ENCODE results near the gene TMCO6.
A peak's percentile ranks its signal among the peaks of the same experiment; 100 is the strongest.

Gene TMCO6

GRCh38 chr5:140690376-140690932, 51.2 kb downstream of the TMCO6 start:
- TF ChIP-seq EZH2phosphoT487 (IDR thresholded peaks at IDR 0.05; ENCODE audit: borderline replicate concordance, low read length) (no peak), CTCF (IDR thresholded peaks at IDR 0.05; ENCODE audit: low read depth, low read length, poor library complexity, severe bottlenecking) (no peak)
- H4K20me1 ChIP-seq (ENCODE audit: control insufficient read depth, insufficient read depth, low read depth, low read length), result no peaks in the 10 kb centered on the region
- no peaks in the 10 kb centered on the region for H3K9me2 ChIP-seq (replicated peaks; ENCODE audit: control insufficient read depth, low read length)
- H3F3A ChIP-seq (ENCODE audit: control insufficient read depth, insufficient read depth), result no peaks in the 10 kb centered on the region
- peaks cover 66% of the 10 kb centered on the region for H3K79me2 ChIP-seq (ENCODE audit: control insufficient read depth, low read length)
- H3K27me3 ChIP-seq (ENCODE audit: control insufficient read depth, low read length), result no peaks in the 10 kb centered on the region
- peak overlapping the region; percentile 36; the same call in 1 of the 2 replicates for H3K27ac ChIP-seq (ENCODE audit: low read depth, low read length)
- peaks cover 17% of the 10 kb centered on the region for H3K4me1 ChIP-seq (ENCODE audit: control insufficient read depth, low read length)
- peak overlapping the region; percentile 92 for H3K4me3 ChIP-seq (ENCODE audit: low read length)
- H3K36me3 ChIP-seq (ENCODE audit: control insufficient read depth, low read length), result peaks cover 52% of the 10 kb centered on the region
- H3K4me2 ChIP-seq (ENCODE audit: low read length), result peak overlapping the region; percentile 85
- H3K9me3 ChIP-seq (ENCODE audit: control insufficient read depth, insufficient read depth, low read length), result no peaks in the 10 kb centered on the region

- Histone ChIP-seq H3F3A (ENCODE audit: control insufficient read depth, insufficient read depth) (no peaks in the 10 kb centered on the region), H3K27ac (ENCODE audit: low read depth, low read length) (peak within 1 kb of the TSS; percentile 36), H3K27me3 (ENCODE audit: control insufficient read depth, low read length) (no peaks in the 10 kb centered on the region), H3K4me2 (ENCODE audit: low read length) (peak within 1 kb of the TSS; percentile 85), H3K36me3 (ENCODE audit: control insufficient read depth, low read length) (peaks cover 59% of the 10 kb centered on the region), H3K9me3 (ENCODE audit: control insufficient read depth, insufficient read depth, low read length) (no peaks in the 10 kb centered on the region), H4K20me1 (ENCODE audit: control insufficient read depth, insufficient read depth, low read depth, low read length) (no peaks in the 10 kb centered on the region), H3K4me3 (ENCODE audit: low read length) (peak within 1 kb of the TSS; percentile 92), H3K9me2 (replicated peaks; ENCODE audit: control insufficient read depth, low read length) (no peaks in the 10 kb centered on the region), H3K4me1 (ENCODE audit: control insufficient read depth, low read length) (peaks cover 17% of the 10 kb centered on the region), H3K79me2 (ENCODE audit: control insufficient read depth, low read length) (peaks cover 66% of the 10 kb centered on the region)
- TF ChIP-seq CTCF (IDR thresholded peaks at IDR 0.05; ENCODE audit: low read depth, low read length, poor library complexity, severe bottlenecking) (no peak), EZH2phosphoT487 (IDR thresholded peaks at IDR 0.05; ENCODE audit: borderline replicate concordance, low read length) (no peak)
Measured at GRCh38 chr5:140690941-140691924, 52.0 kb downstream of the TMCO6 start, which contains the start of the genes HARS1 and HARS2. Gene HARS1 (minus strand): TSS chr5:140691370. CDS start chr5:140691304, 66 bp downstream. Gene HARS2 (plus strand): TSS chr5:140691455. CDS start chr5:140691649, 194 bp downstream.

GRCh38 chr5:140694276-140694675, 55.0 kb downstream of the TMCO6 start:
- no peak overlapping the region for H3K4me2 ChIP-seq (ENCODE audit: low read length)
- no peaks in the 10 kb centered on the region for H4K20me1 ChIP-seq (ENCODE audit: control insufficient read depth, insufficient read depth, low read depth, low read length)
- TF ChIP-seq EZH2phosphoT487 (IDR thresholded peaks at IDR 0.05; ENCODE audit: borderline replicate concordance, low read length), result no peak

More at GRCh38 chr5:140694276-140694675, 55.0 kb downstream of the TMCO6 start:
- Histone ChIP-seq H3K9me3 (ENCODE audit: control insufficient read depth, insufficient read depth, low read length) (no peaks in the 10 kb centered on the region), H3K27ac (ENCODE audit: low read depth, low read length) (no peak overlapping the region), H3K36me3 (ENCODE audit: control insufficient read depth, low read length) (peaks cover 66% of the 10 kb centered on the region), H3K4me1 (ENCODE audit: control insufficient read depth, low read length) (peaks cover 17% of the 10 kb centered on the region), H3F3A (ENCODE audit: control insufficient read depth, insufficient read depth) (no peaks in the 10 kb centered on the region; the same call in 1 of the 2 replicates), H3K27me3 (ENCODE audit: control insufficient read depth, low read length) (no peaks in the 10 kb centered on the region), H3K79me2 (ENCODE audit: control insufficient read depth, low read length) (peaks cover 49% of the 10 kb centered on the region), H3K9me2 (replicated peaks; ENCODE audit: control insufficient read depth, low read length) (no peaks in the 10 kb centered on the region), H3K4me3 (ENCODE audit: low read length) (no peak overlapping the region)
